Progenitor cell of endocrine pancreas (in vitro differentiated cells): ENCODE measurements around the gene GPRASP2. TPM values are rescaled to one million over a fixed set of nuclear protein-coding genes. Genes with fewer than 3 reads are reported as not detected.

Experiments used
- DNase-seq: peaks from one replicate; pipeline ENCODE4 v3.0.0; 2021; ENCODE audit warnings: low spot score; ENCODE audit not compliant: unreplicated experiment
- H3K27ac Mint-ChIP-seq: 2 replicates; pipeline ENCODE4 v1.8.0; 2021; ENCODE audit warnings: mild to moderate bottlenecking, moderate library complexity, mixed read lengths
- H3K27me3 Mint-ChIP-seq: 2 replicates; pipeline ENCODE4 v1.8.0; 2021; ENCODE audit warnings: mixed read lengths
- H3K36me3 Mint-ChIP-seq: 2 replicates; pipeline ENCODE4 v1.8.0; 2022; ENCODE audit warnings: mixed read lengths; ENCODE audit not compliant: insufficient read depth
- H3K4me1 Mint-ChIP-seq: 2 replicates; pipeline ENCODE4 v1.8.0; 2021; ENCODE audit warnings: low read depth, mixed read lengths
- H3K4me3 Mint-ChIP-seq: 2 replicates; pipeline ENCODE4 v1.8.0; 2021; ENCODE audit warnings: low read depth, mild to moderate bottlenecking, moderate library complexity, mixed read lengths
- H3K9me3 Mint-ChIP-seq: 2 replicates; pipeline ENCODE4 v1.8.0; 2021; ENCODE audit warnings: low read depth, mixed read lengths
- CTCF ChIP-seq: fragments of 200-600 bp; sonication (generic); IDR thresholded peaks from one replicate; pipeline ENCODE4 v1.5.0; 2021; ENCODE audit warnings: antibody characterized with exemption, mild to moderate bottlenecking; ENCODE audit not compliant: unreplicated experiment
- total RNA-seq: library from RNA; stranded (reverse); gene quantifications from 2 replicates; pipeline ENCODE4 v1.2.1, GENCODE V29; 2021

Gene GPRASP2
- total RNA-seq, 1 donor from 2014 or later = 11.4 TPM

- Mint-ChIP-seq H3K27ac (no peak overlapping the region), H3K4me1 (no peaks in the 10 kb centered on the region), H3K9me3 (peaks cover 58% of the 10 kb centered on the region), H3K4me3 (no peak overlapping the region), H3K27me3 (no peaks in the 10 kb centered on the region), H3K36me3 (peaks cover 22% of the 10 kb centered on the region)
- no peak for DNase-seq
- no peak for TF ChIP-seq CTCF
These were observed 27.3 kb upstream of the GPRASP2 start for GRCh38 chrX:102684772-102685520.

GRCh38 chrX:102694749-102695148, 17.5 kb upstream of the GPRASP2 start:
- H3K4me1 Mint-ChIP-seq = peaks cover 1% of the 10 kb centered on the region
- no peak overlapping the region for H3K27ac Mint-ChIP-seq
- no peak for DNase-seq
- no peaks in the 10 kb centered on the region for H3K27me3 Mint-ChIP-seq
- peaks cover 34% of the 10 kb centered on the region for H3K9me3 Mint-ChIP-seq
- no peak overlapping the region for H3K4me3 Mint-ChIP-seq
- peaks cover 7% of the 10 kb centered on the region for H3K36me3 Mint-ChIP-seq
- no peak for TF ChIP-seq CTCF

- TF ChIP-seq CTCF = no peak
These were observed 15.9 kb upstream of the GPRASP2 start for GRCh38 chrX:102696306-102696705.

GRCh38 chrX:102697494-102697893, 14.8 kb upstream of the GPRASP2 start:
- Mint-ChIP-seq H3K27me3 (no peaks in the 10 kb centered on the region), H3K4me1 (peaks cover 1% of the 10 kb centered on the region), H3K27ac (no peak overlapping the region), H3K36me3 (peaks cover 5% of the 10 kb centered on the region), H3K4me3 (no peak overlapping the region), H3K9me3 (peaks cover 39% of the 10 kb centered on the region)
- TF ChIP-seq CTCF = no peak
- no peak for DNase-seq

More at GRCh38 chrX:102696306-102696705, 15.9 kb upstream of the GPRASP2 start:
- H3K36me3 Mint-ChIP-seq = peaks cover 5% of the 10 kb centered on the region
- DNase-seq = no peak
- no peak overlapping the region for H3K27ac Mint-ChIP-seq
- H3K9me3 Mint-ChIP-seq = peaks cover 33% of the 10 kb centered on the region
- H3K4me3 Mint-ChIP-seq = no peak overlapping the region
- no peaks in the 10 kb centered on the region for H3K27me3 Mint-ChIP-seq
- H3K4me1 Mint-ChIP-seq = peaks cover 1% of the 10 kb centered on the region

GRCh38 chrX:102708900-102709299, 3.3 kb upstream of the GPRASP2 start:
- peaks cover 16% of the 10 kb centered on the region for H3K9me3 Mint-ChIP-seq
- peaks cover 11% of the 10 kb centered on the region for H3K27me3 Mint-ChIP-seq
- no peak for DNase-seq
- H3K4me3 Mint-ChIP-seq = no peak overlapping the region
- H3K36me3 Mint-ChIP-seq = peaks cover 5% of the 10 kb centered on the region
- no peak for TF ChIP-seq CTCF
- no peak overlapping the region for H3K27ac Mint-ChIP-seq
- H3K4me1 Mint-ChIP-seq = no peaks in the 10 kb centered on the region
